SIG-M5 (cell line): ENCODE results near the gene PIM2.
A peak's percentile ranks its signal among the peaks of the same experiment; 100 is the strongest.

Experiments used
- DNase-seq: peaks from one replicate; lab custom pipeline; 2025; lab: John Stamatoyannopoulos, UW

The PIM2 gene

GRCh38 chrX:48935301-48935670, 16.5 kb upstream of the PIM2 start:
- no peak for DNase-seq

GRCh38 chrX:48934581-48935300, 15.9 kb upstream of the PIM2 start:
- DNase-seq: no peak

GRCh38 chrX:48933757-48934156, 14.9 kb upstream of the PIM2 start:
- no peak for DNase-seq

GRCh38 chrX:48927736-48928382, 9.0 kb upstream of the PIM2 start:
- DNase-seq: no peak

DNA sequence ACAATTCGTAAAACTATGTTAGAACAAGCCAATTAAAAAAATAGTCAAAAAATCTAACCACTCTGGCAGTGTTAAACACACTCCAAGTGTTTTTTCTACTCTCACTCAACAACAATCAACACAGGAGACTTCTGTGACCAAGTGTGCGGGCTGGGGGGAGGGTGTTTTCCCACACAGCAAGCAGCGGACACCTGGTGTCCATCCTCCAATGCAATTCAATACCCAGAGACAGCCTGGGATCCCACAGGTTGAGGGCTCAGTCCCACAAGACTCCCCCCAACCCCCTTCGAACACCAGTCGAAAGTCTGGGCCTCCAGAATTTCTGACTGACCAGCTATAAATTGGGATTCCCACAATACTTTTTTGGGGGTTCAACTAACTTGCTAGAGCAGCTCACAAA, 8.3 kb upstream of the PIM2 start:
- DNase-seq: no peak

DNA sequence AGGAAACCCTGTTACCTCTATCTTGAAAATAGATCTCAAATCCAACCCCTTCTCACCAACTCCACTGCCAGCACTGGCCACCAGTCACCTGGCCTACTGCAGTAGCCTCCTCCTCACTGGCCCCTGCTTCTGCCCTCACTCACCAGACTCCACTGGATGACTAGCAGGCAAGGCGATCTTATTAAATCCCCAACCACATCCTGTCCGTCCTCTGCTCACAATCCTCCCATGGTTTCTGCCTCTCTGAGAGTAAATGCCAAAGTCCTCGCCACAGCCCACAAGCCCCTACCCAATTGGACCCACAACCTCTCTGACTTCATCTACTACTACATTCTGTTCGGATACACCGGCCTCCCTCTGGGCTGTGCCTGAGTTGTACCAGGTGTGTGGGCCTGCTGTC, 5.4 kb upstream of the PIM2 start:
- no peak for DNase-seq

DNA sequence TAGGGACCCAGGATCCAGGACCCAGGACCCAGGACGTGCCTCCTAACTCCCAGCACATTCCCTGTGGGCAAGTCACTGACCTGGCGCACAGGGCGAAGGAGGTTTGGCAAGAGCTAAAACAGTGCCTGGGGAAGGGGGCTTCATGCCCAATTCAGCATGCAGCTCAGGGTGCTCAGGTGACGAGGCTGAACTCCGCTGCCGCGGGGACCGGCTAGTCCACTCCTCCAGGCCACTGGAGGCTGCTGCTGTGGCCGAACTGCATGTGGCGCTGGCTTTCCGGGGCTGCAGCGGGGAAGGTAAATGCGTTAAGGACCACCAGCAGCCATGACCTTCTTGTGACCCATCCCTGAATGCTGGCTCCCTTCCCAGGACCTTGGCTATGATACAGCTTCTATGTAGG, 4.9 kb upstream of the PIM2 start:
- no peak for DNase-seq

DNA sequence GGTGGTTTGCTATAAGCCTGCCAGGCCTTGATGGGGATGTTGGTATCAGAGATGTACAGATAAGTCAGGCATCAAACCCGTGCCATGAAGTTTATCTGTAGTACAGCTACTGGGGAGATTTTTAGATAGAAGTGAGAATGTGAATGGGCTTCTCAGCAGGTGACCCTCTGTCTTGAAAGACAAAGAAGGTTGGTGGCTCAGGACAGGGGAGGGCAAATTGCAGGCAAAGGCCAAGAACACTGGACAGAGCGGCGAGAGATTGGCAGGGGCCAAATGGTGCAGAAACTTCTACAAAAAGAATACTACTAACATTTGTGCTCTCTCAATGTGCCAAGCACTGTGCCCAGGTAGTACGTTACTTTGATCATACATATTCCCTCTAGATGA, 1.9 kb upstream of the PIM2 start:
- DNase-seq: no peak

DNA sequence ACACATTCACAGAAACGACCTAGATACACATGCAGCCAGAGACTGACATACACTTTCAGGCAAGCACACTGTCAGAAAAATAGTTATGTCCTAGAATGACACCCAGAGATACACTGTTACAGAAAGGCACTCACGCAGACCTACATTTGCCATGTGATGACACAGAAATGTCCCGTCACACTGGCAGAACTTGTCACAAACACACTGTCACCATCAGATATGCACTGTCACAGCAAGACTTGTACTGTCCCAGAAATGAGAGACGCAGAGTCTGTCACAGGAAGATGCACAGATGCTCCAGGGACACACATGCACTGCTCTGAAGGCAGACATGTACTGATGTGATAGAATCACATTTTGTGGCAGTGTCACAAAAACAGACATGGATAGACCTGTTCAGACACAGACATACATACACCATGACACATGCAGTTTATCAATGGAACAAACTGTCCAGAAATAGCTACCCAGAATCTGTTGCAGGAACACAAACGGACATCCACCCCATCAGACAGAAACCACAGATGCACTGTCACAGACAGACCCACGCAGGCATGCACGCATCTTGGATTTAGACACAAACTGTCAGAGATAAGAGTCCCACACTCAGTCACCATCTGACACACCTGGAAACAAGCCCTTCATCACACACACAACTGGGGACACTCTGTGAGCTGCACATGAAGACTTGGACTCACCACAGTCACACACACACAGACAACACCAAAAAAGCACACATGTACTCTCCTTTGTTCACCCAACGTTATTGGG, 1.3 kb upstream of the PIM2 start:
- DNase-seq: no peak

- no peak for DNase-seq
Observed at GRCh38 chrX:48919360-48919841, 577 bp upstream of the PIM2 start.

DNA sequence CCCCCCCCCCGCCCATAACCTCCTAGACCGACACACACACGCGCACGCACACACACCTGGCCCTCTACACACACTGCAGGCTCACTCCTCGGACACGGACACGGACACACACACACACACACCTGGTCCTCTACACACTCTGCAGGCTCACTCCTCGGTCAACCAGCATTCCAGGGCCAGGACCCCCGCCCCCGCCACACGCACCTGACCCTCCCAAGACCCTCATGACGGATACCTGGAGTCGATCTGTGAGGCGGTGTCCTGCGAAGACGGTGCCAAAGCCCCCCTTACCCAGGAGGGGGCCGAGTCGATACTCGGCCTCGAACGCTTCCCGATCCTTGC, 552 bp downstream of the PIM2 start:
- DNase-seq: no peak

DNA sequence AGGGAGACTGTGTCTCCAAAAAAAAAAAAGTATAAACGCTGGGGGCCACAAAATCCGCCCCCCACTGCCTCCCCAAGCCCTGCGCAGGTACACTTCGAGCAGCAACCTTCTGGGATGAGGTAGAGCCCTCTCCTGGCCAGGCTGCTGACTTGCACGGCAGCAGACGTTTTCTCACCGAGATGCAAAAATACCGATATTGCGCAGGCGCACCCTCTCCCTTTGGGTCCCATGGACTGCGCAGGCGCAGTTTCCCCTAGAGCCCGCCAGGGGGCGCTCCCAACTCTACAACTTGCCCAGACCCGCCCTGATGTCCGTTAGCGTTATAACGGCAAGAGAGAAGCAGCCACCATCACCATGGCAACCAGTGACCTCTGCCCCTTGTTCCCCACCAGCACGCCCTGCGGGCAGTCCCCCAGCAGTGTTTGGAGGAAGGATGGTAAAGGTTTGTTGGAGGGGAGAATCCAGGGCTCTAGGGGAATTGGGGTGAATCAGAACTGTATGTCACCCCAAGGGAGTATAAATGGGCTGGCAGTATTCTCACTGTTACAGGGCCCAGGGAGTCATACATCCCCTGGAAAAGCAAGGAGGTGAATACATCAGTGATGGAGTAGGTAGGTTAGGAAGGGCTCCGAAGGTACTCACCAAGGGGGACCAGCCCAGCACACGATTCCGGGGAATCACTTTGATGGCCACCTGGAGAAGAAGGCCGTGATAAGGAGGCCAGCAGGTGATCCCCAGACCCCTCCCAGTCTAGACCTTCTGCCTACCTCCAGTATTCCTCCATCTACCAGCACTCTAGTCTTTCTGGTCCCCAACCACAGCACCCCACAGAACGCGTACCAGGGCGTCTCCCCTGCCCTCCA, 1.5 kb downstream of the PIM2 start:
- peak; percentile 43 for DNase-seq

- DNase-seq: no peak
Observed at GRCh38 chrX:48914593-48915493, 4.0 kb downstream of the PIM2 start.

DNA sequence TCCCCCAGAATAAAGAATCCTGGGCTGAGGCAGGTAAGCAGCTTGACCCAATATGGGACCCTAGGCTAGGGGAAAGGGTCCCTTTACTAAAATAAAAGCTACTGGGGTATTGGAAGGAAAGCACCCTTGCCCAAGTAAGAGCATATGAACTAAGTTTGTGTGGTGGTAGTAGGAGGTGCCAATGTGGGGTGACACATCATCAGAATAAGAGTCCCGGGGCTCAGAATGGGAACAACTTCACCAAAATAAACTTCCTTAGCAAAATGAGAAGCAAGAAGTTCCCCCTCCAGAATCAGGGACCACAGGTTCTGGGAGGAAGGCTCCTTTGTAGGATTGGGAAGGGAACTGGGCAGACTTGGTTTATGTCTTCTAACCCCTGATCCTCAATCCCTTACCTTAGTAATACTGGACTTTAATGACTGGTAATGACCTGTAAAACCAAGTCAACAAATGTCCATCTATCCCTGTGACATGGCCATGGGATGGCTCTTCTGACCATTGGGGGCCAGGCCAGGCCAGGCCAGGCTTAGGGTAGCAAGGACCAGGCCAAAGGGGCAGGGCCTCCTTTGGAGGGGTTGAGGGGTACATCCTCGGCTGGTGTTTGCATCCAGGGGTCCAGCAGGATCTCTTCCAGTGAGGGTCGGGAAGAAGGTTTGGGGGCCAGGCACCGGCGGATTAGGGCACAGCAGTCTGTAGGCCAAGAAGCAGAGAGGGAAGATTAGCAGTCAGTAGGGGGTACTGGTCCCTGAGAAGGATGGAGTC, 5.0 kb downstream of the PIM2 start:
- DNase-seq: no peak

GRCh38 chrX:48911412-48912182, 7.2 kb downstream of the PIM2 start, which contains the start of gene SLC35A2:
SLC35A2 (minus strand) TSS chrX:48911646; CDS start chrX:48911636, 10 bp downstream.
- DNase-seq: peak; percentile 7

- no peak for DNase-seq
Observed at GRCh38 chrX:48910926-48911411, 7.9 kb downstream of the PIM2 start.

DNA sequence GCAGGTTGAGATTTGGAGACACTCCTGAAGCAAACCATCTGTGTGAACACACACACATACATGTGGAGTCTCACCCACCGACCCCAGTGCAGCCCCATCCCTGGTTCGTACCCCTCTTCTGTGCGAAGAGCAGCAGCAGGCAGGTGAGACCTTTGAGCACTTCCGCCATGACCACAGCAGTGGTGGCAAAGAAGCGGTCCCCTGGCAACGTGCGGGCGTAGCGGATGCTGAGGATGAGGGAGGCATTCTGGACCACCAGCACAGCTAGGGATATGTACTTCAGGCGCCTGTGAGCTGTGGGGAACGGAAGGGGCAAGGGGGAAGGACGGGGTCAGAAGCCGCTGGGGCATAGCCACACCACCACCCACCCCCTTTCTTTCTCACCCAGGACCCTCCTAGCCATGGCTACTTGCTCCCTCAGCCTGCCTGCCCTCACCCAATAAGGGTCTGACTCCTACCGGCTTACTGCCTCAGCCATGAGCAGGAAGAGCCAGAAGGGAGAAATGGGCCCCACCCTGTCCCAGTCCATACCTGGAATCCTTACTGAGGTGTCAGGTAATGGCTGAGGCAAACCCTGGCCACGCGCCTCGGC, 9.0 kb downstream of the PIM2 start:
- no peak for DNase-seq

GRCh38 chrX:48908600-48908999, 10.2 kb downstream of the PIM2 start:
- no peak for DNase-seq
